OCI-LY1 (cell line): ENCODE results near the gene TGM6.

ENCODE experiments used
- H2AFZ ChIP-seq: fragments of 200-600 bp; sonication (generic), shearing (Covaris generic); 2 replicates; pipeline ENCODE4 v1.6.0; 2014; ENCODE audit warnings: antibody characterized with exemption, mild to moderate bottlenecking, low read length
- H3F3A ChIP-seq: fragments of 200-600 bp; sonication (generic), shearing (Covaris generic); 2 replicates; pipeline ENCODE4 v1.6.0; 2014; ENCODE audit warnings: mild to moderate bottlenecking, antibody characterized with exemption, low read length, moderate library complexity; ENCODE audit not compliant: insufficient read depth
- H3K27ac ChIP-seq: fragments of 200-600 bp; sonication (generic); 2 replicates; pipeline ENCODE4 v1.5.1; 2014; ENCODE audit warnings: low read length, mixed run types, mild to moderate bottlenecking, low read depth; ENCODE audit not compliant: poor library complexity, severe bottlenecking
- H3K27me3 ChIP-seq: fragments of 200-600 bp; sonication (generic); 2 replicates; pipeline ENCODE4 v1.6.0; 2014; ENCODE audit warnings: antibody characterized with exemption, mild to moderate bottlenecking, low read length, moderate library complexity; ENCODE audit not compliant: insufficient read depth
- H3K36me3 ChIP-seq: fragments of 200-600 bp; sonication (generic); 2 replicates; pipeline ENCODE4 v1.6.1; 2014; ENCODE audit warnings: mild to moderate bottlenecking, antibody characterized with exemption, low read length, moderate library complexity, mixed read lengths; ENCODE audit not compliant: insufficient read depth
- H3K4me1 ChIP-seq: fragments of 200-600 bp; sonication (generic); 2 replicates; pipeline ENCODE4 v1.5.1; 2014; ENCODE audit warnings: mild to moderate bottlenecking, low read length, moderate library complexity; ENCODE audit not compliant: insufficient read depth, severe bottlenecking
- H3K4me2 ChIP-seq: fragments of 200-600 bp; sonication (generic), shearing (Covaris generic); 2 replicates; pipeline ENCODE4 v1.6.1; 2014; ENCODE audit warnings: low read length
- H3K4me3 ChIP-seq: fragments of 200-600 bp; sonication (generic); 2 replicates; pipeline ENCODE4 v1.5.1; 2014; ENCODE audit warnings: low read length, low read depth, mild to moderate bottlenecking, mixed read lengths; ENCODE audit not compliant: poor library complexity, severe bottlenecking
- H3K79me2 ChIP-seq: fragments of 200-600 bp; shearing (Covaris generic); 2 replicates; pipeline ENCODE4 v1.6.1; 2016; ENCODE audit warnings: mixed run types, low read length, mixed read lengths; ENCODE audit not compliant: insufficient read depth
- H3K9ac ChIP-seq: fragments of 200-600 bp; sonication (generic), shearing (Covaris generic); 2 replicates; pipeline ENCODE4 v1.6.1; 2014; ENCODE audit warnings: mild to moderate bottlenecking, low read length, mixed read lengths
- H3K9me2 ChIP-seq: fragments of 200-600 bp; sonication (generic), shearing (Covaris generic); 2 replicates; pipeline ENCODE4 v1.6.1; 2014; ENCODE audit warnings: low read depth, mild to moderate bottlenecking, low read length, mixed read lengths
- H3K9me3 ChIP-seq: fragments of 200-600 bp; shearing (Covaris generic); 2 replicates; pipeline ENCODE4 v1.6.1; 2014; ENCODE audit warnings: low read length, mixed read lengths
- H4K20me1 ChIP-seq: fragments of 200-600 bp; sonication (generic), shearing (Covaris generic); 2 replicates; pipeline ENCODE4 v1.6.0; 2016; ENCODE audit warnings: mild to moderate bottlenecking, low read length; ENCODE audit not compliant: insufficient read depth
- CTCF ChIP-seq: fragments of 200-600 bp; sonication (generic), shearing (Covaris generic); IDR thresholded peaks from 2 replicates; pipeline ENCODE4 v1.5.1; 2017; ENCODE audit warnings: mild to moderate bottlenecking, antibody characterized with exemption, low read length, moderate library complexity, mixed read lengths
- EZH2 ChIP-seq: fragments of 200-600 bp; sonication (generic), shearing (Covaris generic); IDR thresholded peaks from 2 replicates; pipeline ENCODE4 v1.8.0; 2017; ENCODE audit warnings: borderline replicate concordance, mixed run types, mild to moderate bottlenecking, antibody characterized with exemption, low read length, moderate library complexity, mixed read lengths

The TGM6 gene

GRCh38 chr20:2395136-2395535 lies 14.4 kb downstream of the TGM6 start:
- TF ChIP-seq CTCF = no peak
- no peak for TF ChIP-seq EZH2
- Histone ChIP-seq H4K20me1 (no peaks in the 10 kb centered on the region), H2AFZ (no peak overlapping the region), H3F3A (no peaks in the 10 kb centered on the region), H3K9me2 (no peaks in the 10 kb centered on the region), H3K4me2 (no peak overlapping the region), H3K36me3 (no peaks in the 10 kb centered on the region), H3K27ac (no peak overlapping the region), H3K9ac (no peak overlapping the region), H3K27me3 (no peaks in the 10 kb centered on the region), H3K4me3 (no peak overlapping the region), H3K79me2 (no peaks in the 10 kb centered on the region), H3K4me1 (no peaks in the 10 kb centered on the region), H3K9me3 (no peaks in the 10 kb centered on the region)

GRCh38 chr20:2396241-2396814 lies 15.6 kb downstream of the TGM6 start:
- Histone ChIP-seq H3K4me3 (no peak overlapping the region), H3K9me2 (no peaks in the 10 kb centered on the region), H3K4me1 (no peaks in the 10 kb centered on the region), H3K36me3 (no peaks in the 10 kb centered on the region), H3K4me2 (no peak overlapping the region), H3K79me2 (no peaks in the 10 kb centered on the region), H3K9me3 (no peaks in the 10 kb centered on the region), H3K27ac (no peak overlapping the region), H3F3A (no peaks in the 10 kb centered on the region), H3K27me3 (no peaks in the 10 kb centered on the region), H2AFZ (no peak overlapping the region), H3K9ac (no peak overlapping the region), H4K20me1 (no peaks in the 10 kb centered on the region)
- TF ChIP-seq EZH2 (no peak), CTCF (no peak)

GRCh38 chr20:2397091-2397490 lies 16.4 kb downstream of the TGM6 start:
- Histone ChIP-seq H3K9ac (no peak overlapping the region), H3K27ac (no peak overlapping the region), H4K20me1 (no peaks in the 10 kb centered on the region), H3K79me2 (no peaks in the 10 kb centered on the region), H3F3A (no peaks in the 10 kb centered on the region), H3K4me1 (no peaks in the 10 kb centered on the region), H3K36me3 (no peaks in the 10 kb centered on the region), H3K4me3 (no peak overlapping the region), H2AFZ (no peak overlapping the region), H3K9me2 (no peaks in the 10 kb centered on the region), H3K4me2 (no peak overlapping the region), H3K9me3 (no peaks in the 10 kb centered on the region), H3K27me3 (no peaks in the 10 kb centered on the region)
- TF ChIP-seq CTCF (no peak), EZH2 (no peak)
